GM23248 (cell line): ENCODE measurements around the gene NUTM2B. TPM values are rescaled to one million over a fixed set of nuclear protein-coding genes. Genes with fewer than 3 reads are reported as not detected.
"Not testable (repeated sequence)": the region's sequence is repeated elsewhere in the genome, so short reads cannot be mapped to it uniquely, and the experiment has no call there.

Experiments
- DNase-seq: peaks from one replicate; pipeline ENCODE4 v3.0.0-alpha.2; 2015
- H2AFZ ChIP-seq: fragments of 200-600 bp; sonication (generic); 2 replicates; pipeline ENCODE4 v1.6.1; 2016; ENCODE audit warnings: antibody characterized with exemption
- H3F3A ChIP-seq: fragments of 200-600 bp; sonication (generic); 2 replicates; pipeline ENCODE4 v1.6.1; 2016; ENCODE audit warnings: mild to moderate bottlenecking, antibody characterized with exemption, mixed run types; ENCODE audit not compliant: insufficient read depth
- H3K27ac ChIP-seq: fragments of 200-600 bp; sonication (generic); 2 replicates; pipeline ENCODE4 v1.5.1; 2016; ENCODE audit warnings: mild to moderate bottlenecking
- H3K27me3 ChIP-seq: fragments of 200-600 bp; sonication (generic); replicated peaks from 2 replicates; pipeline ENCODE4 v1.6.1; 2016; ENCODE audit warnings: mild to moderate bottlenecking; ENCODE audit not compliant: insufficient read depth
- H3K36me3 ChIP-seq: fragments of 200-600 bp; sonication (generic); 2 replicates; pipeline ENCODE4 v1.6.1; 2016; ENCODE audit warnings: low read depth, mild to moderate bottlenecking
- H3K4me1 ChIP-seq: fragments of 200-600 bp; sonication (generic); 2 replicates; pipeline ENCODE4 v1.6.1; 2016; ENCODE audit warnings: mild to moderate bottlenecking; ENCODE audit not compliant: insufficient read depth
- H3K4me2 ChIP-seq: fragments of 200-600 bp; sonication (generic); one replicate; pipeline ENCODE4 v1.6.1; 2016; ENCODE audit warnings: mild to moderate bottlenecking; ENCODE audit not compliant: unreplicated experiment
- H3K4me3 ChIP-seq: fragments of 200-600 bp; sonication (generic); 2 replicates; pipeline ENCODE4 v1.5.1; 2016; ENCODE audit warnings: mild to moderate bottlenecking
- H3K79me2 ChIP-seq: fragments of 200-600 bp; sonication (generic); 2 replicates; pipeline ENCODE4 v1.6.1; 2016; ENCODE audit warnings: mild to moderate bottlenecking; ENCODE audit not compliant: insufficient read depth
- H3K9ac ChIP-seq: fragments of 200-600 bp; sonication (generic); 2 replicates; pipeline ENCODE4 v1.6.1; 2016; ENCODE audit warnings: mild to moderate bottlenecking
- H3K9me2 ChIP-seq: fragments of 200-600 bp; sonication (generic); 2 replicates; pipeline ENCODE4 v1.6.1; 2016; ENCODE audit warnings: mixed run types, mild to moderate bottlenecking, moderate library complexity; ENCODE audit not compliant: insufficient read depth
- H3K9me3 ChIP-seq: fragments of 200-600 bp; sonication (generic); one replicate; pipeline ENCODE4 v1.6.1; 2017; ENCODE audit warnings: low read depth
- H4K20me1 ChIP-seq: fragments of 200-600 bp; sonication (generic); 2 replicates; pipeline ENCODE4 v1.6.0; 2016; ENCODE audit not compliant: insufficient read depth
- WGBS, 2 experiments: methylation state at CpG; one replicate each; pipeline ENCODE4 v1.1.6; 2015 to 2017; ENCODE audit warnings: low lambda C conversion rate in 2 of 2, low coverage in 1 of 2; ENCODE audit errors: missing lambda C conversion rate in 2 of 2; 5-methylcytosine and 5-hydroxymethylcytosine counted together
- in situ Hi-C: fragments of 300-500 bp; cut with MboI; formaldehyde crosslinking; loops from 2 replicates; pipeline ENCODE4 v1.15.0; 2020
- polyA plus RNA-seq: library from polyadenylated mRNA; unstranded; fragments of >200 nt; fragmentation: Nextera tagmentation; extraction: Ambion mirVana; gene quantifications from 2 replicates; pipeline ENCODE4 v1.2.1, GENCODE V29; 2016
- total RNA-seq: library from RNA; depleted of rRNA; stranded (reverse); fragments of >200 nt; shearing (Covaris generic); gene quantifications from 2 replicates; pipeline ENCODE4 v1.2.3, GENCODE V29; 2014; rRNA removed

Gene NUTM2B, protein sequence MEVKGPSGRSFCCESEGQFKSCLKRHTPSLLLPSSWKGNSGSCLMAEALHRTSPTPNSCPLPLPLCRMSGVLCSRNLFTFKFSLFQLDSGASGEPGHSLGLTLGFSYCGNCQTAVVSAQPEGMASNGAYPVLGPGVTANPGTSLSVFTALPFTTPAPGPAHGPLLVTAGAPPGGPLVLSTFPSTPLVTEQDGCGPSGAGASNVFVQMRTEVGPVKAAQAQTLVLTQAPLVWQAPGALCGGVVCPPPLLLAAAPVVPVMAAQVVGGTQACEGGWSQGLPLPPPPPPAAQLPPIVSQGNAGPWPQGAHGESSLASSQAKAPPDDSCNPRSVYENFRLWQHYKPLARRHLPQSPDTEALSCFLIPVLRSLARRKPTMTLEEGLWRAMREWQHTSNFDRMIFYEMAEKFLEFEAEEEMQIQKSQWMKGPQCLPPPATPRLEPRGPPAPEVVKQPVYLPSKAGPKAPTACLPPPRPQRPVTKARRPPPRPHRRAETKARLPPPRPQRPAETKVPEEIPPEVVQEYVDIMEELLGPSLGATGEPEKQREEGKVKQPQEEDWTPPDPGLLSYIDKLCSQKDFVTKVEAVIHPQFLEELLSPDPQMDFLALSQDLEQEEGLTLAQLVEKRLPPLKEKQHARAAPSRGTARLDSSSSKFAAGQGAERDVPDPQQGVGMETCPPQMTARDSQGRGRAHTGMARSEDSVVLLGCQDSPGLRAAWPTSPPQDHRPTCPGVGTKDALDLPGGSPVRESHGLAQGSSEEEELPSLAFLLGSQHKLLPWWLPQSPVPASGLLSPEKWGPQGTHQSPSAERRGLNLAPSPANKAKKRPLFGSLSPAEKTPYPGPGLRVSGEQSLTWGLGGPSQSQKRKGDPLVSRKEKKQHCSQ
- 0.76 TPM in 1 of 2 replicates, not detected in the other for total RNA-seq
- not detected in 2 replicates for polyA plus RNA-seq

DNA sequence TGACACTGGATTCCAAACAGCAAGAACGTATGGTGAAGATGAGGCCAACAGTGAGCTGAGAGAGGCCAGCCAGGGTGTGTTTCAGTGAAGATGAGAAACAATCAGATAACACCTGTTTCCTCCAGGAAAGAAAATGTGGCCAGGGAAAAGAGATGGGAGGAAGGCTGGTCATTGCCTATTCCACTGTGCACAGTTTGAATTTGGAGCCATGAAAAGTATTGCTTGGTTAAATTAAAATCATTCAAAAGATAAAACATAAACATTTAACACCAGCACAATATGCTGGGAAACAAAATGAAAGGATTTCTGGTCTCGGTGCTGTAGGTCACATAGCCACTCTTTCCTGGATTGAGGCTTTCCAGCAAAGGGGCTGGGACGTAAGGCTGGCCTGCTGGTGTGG lies at the start of gene NUTM2B:
Gene NUTM2B (plus strand): TSS at position 301 of the 400 bp plus-strand sequence. CDS start 383 bp downstream, outside the sequence.
- not testable (repeated sequence) for H3K4me1 ChIP-seq, DNase-seq
- no CpG with 5 or more reads among the region's 3 CpGs for WGBS, 2 experiments

GRCh38 chr10:79663287-79663686 lies 39.7 kb upstream of the NUTM2B start:
- H3K9me3 ChIP-seq, H2AFZ ChIP-seq, in situ Hi-C loops, H3K9ac ChIP-seq, H3K27ac ChIP-seq, H4K20me1 ChIP-seq, DNase-seq, H3K36me3 ChIP-seq, H3F3A ChIP-seq, H3K4me3 ChIP-seq, H3K4me2 ChIP-seq, H3K4me1 ChIP-seq, H3K27me3 ChIP-seq, H3K9me2 ChIP-seq, H3K79me2 ChIP-seq: not testable (repeated sequence)

More for the DNA sequence above, at the start of gene NUTM2B:
- H3K9me3 ChIP-seq, H2AFZ ChIP-seq, H3K36me3 ChIP-seq, H3K27ac ChIP-seq, H3K4me2 ChIP-seq, H3K79me2 ChIP-seq, H3F3A ChIP-seq, in situ Hi-C loops, H3K27me3 ChIP-seq, H4K20me1 ChIP-seq, H3K9ac ChIP-seq, H3K9me2 ChIP-seq, H3K4me3 ChIP-seq: not testable (repeated sequence)

- H3K4me2 ChIP-seq, DNase-seq, H3K79me2 ChIP-seq, H3K4me3 ChIP-seq, H3K9me2 ChIP-seq, H3K9me3 ChIP-seq, H3K27me3 ChIP-seq, H4K20me1 ChIP-seq, H3F3A ChIP-seq, H2AFZ ChIP-seq, H3K9ac ChIP-seq, H3K36me3 ChIP-seq, in situ Hi-C loops, H3K4me1 ChIP-seq, H3K27ac ChIP-seq: not testable (repeated sequence)
- WGBS, 2 experiments: 67 to 69% methylated on average over 4 of the region's 4 CpGs
These were observed 38.3 kb upstream of the NUTM2B start for GRCh38 chr10:79664686-79665085.

- H3K4me1 ChIP-seq, H3K9ac ChIP-seq, H3K79me2 ChIP-seq, H4K20me1 ChIP-seq, H3K27me3 ChIP-seq, H3K27ac ChIP-seq, in situ Hi-C loops, H3K9me2 ChIP-seq, H3K4me3 ChIP-seq, H3F3A ChIP-seq, H2AFZ ChIP-seq, H3K9me3 ChIP-seq, H3K36me3 ChIP-seq: not testable (repeated sequence)
- 0 to 17% methylated on average over 1 of the region's 1 CpG for WGBS, 2 experiments
- peak; percentile 8 for DNase-seq
- peak overlapping the region; percentile 49 for H3K4me2 ChIP-seq
These were observed 33.7 kb upstream of the NUTM2B start for GRCh38 chr10:79669248-79669788.

DNA sequence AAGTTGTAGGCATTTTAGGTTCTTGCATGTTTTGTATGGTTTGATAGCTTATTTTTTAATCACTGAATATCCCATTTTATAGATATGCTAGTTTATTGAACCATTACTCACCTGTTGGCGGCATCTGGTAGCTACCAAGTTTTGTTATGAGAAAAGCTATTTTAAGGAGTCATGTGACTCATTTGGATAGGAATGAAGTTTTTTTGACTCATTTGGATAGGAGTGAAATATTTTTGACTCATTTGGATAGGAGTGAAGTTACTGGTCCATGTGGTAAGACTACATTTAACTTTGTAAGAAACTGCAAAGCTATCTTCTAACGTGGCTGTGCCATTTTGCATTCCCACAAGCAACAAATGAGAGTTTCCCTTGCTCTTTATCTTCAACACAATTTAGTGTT lies 28.1 kb upstream of the NUTM2B start:
- 37 to 41% methylated on average over 2 of the region's 2 CpGs for WGBS, 2 experiments
- H3K79me2 ChIP-seq, H3K9ac ChIP-seq, H3K4me3 ChIP-seq, H3K9me2 ChIP-seq, H3K4me2 ChIP-seq, H4K20me1 ChIP-seq, H3K4me1 ChIP-seq, H3K27me3 ChIP-seq, H3K9me3 ChIP-seq, in situ Hi-C loops, H3K36me3 ChIP-seq, H2AFZ ChIP-seq, H3K27ac ChIP-seq, H3F3A ChIP-seq: not testable (repeated sequence)
- peak; percentile 51 for DNase-seq

GRCh38 chr10:79683026-79683883 lies 19.8 kb upstream of the NUTM2B start:
- H3K9me3 ChIP-seq, H3K79me2 ChIP-seq, DNase-seq, H3K27ac ChIP-seq, H3K4me2 ChIP-seq, H3K9ac ChIP-seq, H3K36me3 ChIP-seq, H3K4me1 ChIP-seq, in situ Hi-C loops, H2AFZ ChIP-seq, H3K9me2 ChIP-seq, H3K4me3 ChIP-seq, H4K20me1 ChIP-seq, H3F3A ChIP-seq, H3K27me3 ChIP-seq: not testable (repeated sequence)
- WGBS, 2 experiments: 86 to 89% methylated on average over 20 of the region's 20 CpGs
